Activated B cell treated with CpG ODN at 0.5 μM for 24 hours (primary cell): ENCODE results near the gene GNG12. TPM values are rescaled to one million over a fixed set of nuclear protein-coding genes. Genes with fewer than 3 reads are reported as not detected.

ENCODE experiments used
- ATAC-seq: fragments of 200-7000 bp; cut with Tn5 transposase; one replicate; pipeline ENCODE4 v1.10.0; 2021; ENCODE audit warnings: low read depth, mild to moderate bottlenecking, moderate library complexity
- CTCF ChIA-PET: fragments of 350-600 bp; sonication (Branson Sonifier 250); formaldehyde crosslinking; loops from one replicate; lab custom pipeline; 2021; ENCODE audit warnings: antibody characterized with exemption; lab: Charles Lee
- POLR2A ChIA-PET: fragments of 350-600 bp; sonication (Branson Sonifier 250); formaldehyde crosslinking; loops from one replicate; lab custom pipeline; 2021; ENCODE audit warnings: antibody characterized with exemption; lab: Charles Lee
- DNase-seq: peaks from one replicate; pipeline ENCODE4 v3.0.0; 2022
- H3K27ac Mint-ChIP-seq: one replicate; pipeline ENCODE4 v1.8.0; 2020; ENCODE audit warnings: mixed read lengths
- H3K27me3 Mint-ChIP-seq: one replicate; pipeline ENCODE4 v1.8.0; 2021; ENCODE audit warnings: mixed read lengths
- H3K36me3 Mint-ChIP-seq: one replicate; pipeline ENCODE4 v1.8.0; 2021; ENCODE audit warnings: low read depth, mixed read lengths
- H3K4me1 Mint-ChIP-seq: one replicate; pipeline ENCODE4 v1.8.0; 2021; ENCODE audit warnings: mixed read lengths
- H3K4me3 Mint-ChIP-seq: one replicate; pipeline ENCODE4 v1.8.0; 2020; ENCODE audit warnings: mild to moderate bottlenecking, mixed read lengths
- H3K9me3 Mint-ChIP-seq: one replicate; pipeline ENCODE4 v1.8.0; 2020; ENCODE audit warnings: mixed read lengths
- CTCF ChIP-seq: fragments of 200-600 bp; IDR thresholded peaks from one replicate; pipeline ENCODE4 v1.8.0; 2022; ENCODE audit warnings: antibody characterized with exemption, mild to moderate bottlenecking
- intact Hi-C: fragments of 100-400 bp; cut with micrococcal nuclease; formaldehyde crosslinking; loops from one replicate; pipeline ENCODE4 v1.15.1; 2024
- total RNA-seq: library from RNA; stranded (reverse); gene quantifications from 2 replicates; pipeline ENCODE4 v1.2.3, GENCODE V29; 2022

GNG12 gene
- total RNA-seq, 1 donor from 2014 or later: not detected

DNA sequence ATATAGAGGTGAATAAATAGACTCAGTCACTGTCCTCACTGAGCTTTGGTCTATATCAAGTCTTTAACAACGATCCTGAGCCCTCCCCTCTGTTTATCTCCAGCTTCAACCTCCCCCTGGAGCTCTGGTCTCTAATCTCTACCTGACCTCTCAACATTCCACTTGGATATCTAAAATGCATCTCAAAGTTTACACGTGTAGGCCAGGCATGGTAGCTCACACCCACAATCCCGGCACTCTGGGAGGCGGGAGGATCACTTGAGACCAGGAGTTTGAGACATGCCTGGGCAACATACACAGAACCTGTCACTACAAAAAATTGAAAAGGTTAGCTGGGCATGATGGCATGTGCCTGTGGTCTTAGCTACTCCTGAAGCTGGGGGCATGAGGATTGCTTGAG, 94.9 kb downstream of the GNG12 start:
- H3K27me3 Mint-ChIP-seq: peaks cover 2% of the 10 kb centered on the region
- POLR2A ChIA-PET: no interaction called here
- H3K9me3 Mint-ChIP-seq: no peaks in the 10 kb centered on the region
- ATAC-seq (no peak), DNase-seq (no peak)
- no peak overlapping the region for H3K4me3 Mint-ChIP-seq
- intact Hi-C loops: no loop called here
- TF ChIP-seq CTCF: no peak
- CTCF ChIA-PET: interaction anchor here (1.3 kb wide), 1 partner anchor 10 kb away, joined by 4 read pairs; no protein-coding TSS in a partner anchor
- peaks cover 35% of the 10 kb centered on the region for H3K4me1 Mint-ChIP-seq
- H3K36me3 Mint-ChIP-seq: no peaks in the 10 kb centered on the region
- no peak overlapping the region for H3K27ac Mint-ChIP-seq

GRCh38 chr1:67737875-67738274, 95.4 kb downstream of the GNG12 start:
- no peaks in the 10 kb centered on the region for H3K36me3 Mint-ChIP-seq
- ChIA-PET POLR2A (interaction anchor here (0.6 to 2.8 kb wide), 2 partner anchors 53 to 399 kb away, joined by 7 to 19 read pairs; partner anchors contain the start of gene GADD45A), CTCF (interaction anchor here (1.3 to 2.4 kb wide), 2 partner anchors 9 to 23 kb away, joined by 4 to 15 read pairs; no protein-coding TSS in a partner anchor)
- H3K9me3 Mint-ChIP-seq: no peaks in the 10 kb centered on the region
- no peaks in the 10 kb centered on the region for H3K27me3 Mint-ChIP-seq
- ATAC-seq (no peak), DNase-seq (no peak)
- no peak overlapping the region for H3K4me3 Mint-ChIP-seq
- intact Hi-C loops: no loop called here
- peaks cover 39% of the 10 kb centered on the region for H3K4me1 Mint-ChIP-seq
- TF ChIP-seq CTCF: no peak
- no peak overlapping the region for H3K27ac Mint-ChIP-seq

GRCh38 chr1:67736750-67737149, 96.5 kb downstream of the GNG12 start:
- DNase-seq (no peak), ATAC-seq (no peak)
- Mint-ChIP-seq H3K27ac (peak overlapping the region; percentile 89), H3K9me3 (no peaks in the 10 kb centered on the region), H3K27me3 (no peaks in the 10 kb centered on the region), H3K4me3 (no peak overlapping the region), H3K4me1 (peaks cover 44% of the 10 kb centered on the region), H3K36me3 (no peaks in the 10 kb centered on the region)
- ChIA-PET POLR2A (interaction anchor here (2.8 kb wide), 1 partner anchor 52 kb away, joined by 19 read pairs; the partner anchor contains the start of gene GADD45A), CTCF (interaction anchor here (2.4 kb wide), 1 partner anchor 24 kb away, joined by 15 read pairs; no protein-coding TSS in a partner anchor)
- TF ChIP-seq CTCF: no peak
- intact Hi-C loops: loop anchor here (1.0 kb wide), 2 partner anchors 50 to 306 kb away; partner anchors contain the start of gene SERBP1

- Mint-ChIP-seq H3K27ac (peak overlapping the region; percentile 89), H3K4me3 (peak overlapping the region; percentile 79), H3K9me3 (no peaks in the 10 kb centered on the region), H3K4me1 (peaks cover 44% of the 10 kb centered on the region), H3K27me3 (no peaks in the 10 kb centered on the region), H3K36me3 (no peaks in the 10 kb centered on the region)
- ChIA-PET POLR2A (interaction anchor here (2.8 kb wide), 1 partner anchor 51 kb away, joined by 19 read pairs; the partner anchor contains the start of gene GADD45A), CTCF (interaction anchor here (2.4 kb wide), 1 partner anchor 25 kb away, joined by 15 read pairs; no protein-coding TSS in a partner anchor)
- ATAC-seq: peak; percentile 98
- TF ChIP-seq CTCF: no peak
- DNase-seq: peak; percentile 24
- intact Hi-C loops: loop anchor here (1.0 kb wide), 2 partner anchors 50 to 306 kb away; partner anchors contain the start of gene SERBP1
Observed at GRCh38 chr1:67735806-67736627, 97.2 kb downstream of the GNG12 start.

GRCh38 chr1:67735206-67735605, 98.1 kb downstream of the GNG12 start:
- Mint-ChIP-seq H3K4me1 (peaks cover 44% of the 10 kb centered on the region), H3K4me3 (no peak overlapping the region), H3K36me3 (no peaks in the 10 kb centered on the region), H3K27ac (no peak overlapping the region), H3K27me3 (no peaks in the 10 kb centered on the region), H3K9me3 (no peaks in the 10 kb centered on the region)
- ATAC-seq (no peak), DNase-seq (no peak)
- ChIA-PET POLR2A (interaction anchor here (2.8 kb wide), 1 partner anchor 50 kb away, joined by 19 read pairs; the partner anchor contains the start of gene GADD45A), CTCF (no interaction called here)
- no peak for TF ChIP-seq CTCF
- intact Hi-C loops: no loop called here
